Measurements from ENCODE around the gene NFKBIB. TPM values are rescaled to one million over a fixed set of nuclear protein-coding genes. Genes with fewer than 3 reads are reported as not detected.

NFKBIB gene
- total RNA-seq, 1 donor from 2014 or later: 18.0 TPM

- Mint-ChIP-seq H3K27me3 (ENCODE audit: unreplicated experiment) (peaks cover 6% of the 10 kb centered on the region), H3K27ac (ENCODE audit: unreplicated experiment) (no peak overlapping the region), H3K4me1 (ENCODE audit: unreplicated experiment) (peaks cover 5% of the 10 kb centered on the region), H3K9me3 (ENCODE audit: unreplicated experiment) (no peaks in the 10 kb centered on the region), H3K36me3 (ENCODE audit: unreplicated experiment) (no peaks in the 10 kb centered on the region), H3K4me3 (ENCODE audit: unreplicated experiment) (no peak overlapping the region)
- TF ChIP-seq CTCF (IDR thresholded peaks at IDR 0.05): no peak
- DNase-seq (ENCODE audit: extremely low spot score, unreplicated experiment): no peak
These were observed 38.4 kb upstream of the NFKBIB start for GRCh38 chr19:38861368-38861767.

GRCh38 chr19:38862321-38863059, 37.3 kb upstream of the NFKBIB start:
- Mint-ChIP-seq H3K4me1 (ENCODE audit: unreplicated experiment) (peaks cover 5% of the 10 kb centered on the region), H3K9me3 (ENCODE audit: unreplicated experiment) (no peaks in the 10 kb centered on the region), H3K27ac (ENCODE audit: unreplicated experiment) (no peak overlapping the region), H3K4me3 (ENCODE audit: unreplicated experiment) (no peak overlapping the region), H3K36me3 (ENCODE audit: unreplicated experiment) (no peaks in the 10 kb centered on the region), H3K27me3 (ENCODE audit: unreplicated experiment) (peaks cover 4% of the 10 kb centered on the region)
- no peak for TF ChIP-seq CTCF (IDR thresholded peaks at IDR 0.05)
- no peak for DNase-seq (ENCODE audit: extremely low spot score, unreplicated experiment)

- no peak for TF ChIP-seq CTCF (IDR thresholded peaks at IDR 0.05)
- H3K4me3 Mint-ChIP-seq (ENCODE audit: unreplicated experiment): no peak overlapping the region
- no peak overlapping the region for H3K27ac Mint-ChIP-seq (ENCODE audit: unreplicated experiment)
- no peaks in the 10 kb centered on the region for H3K9me3 Mint-ChIP-seq (ENCODE audit: unreplicated experiment)
- H3K4me1 Mint-ChIP-seq (ENCODE audit: unreplicated experiment): peaks cover 10% of the 10 kb centered on the region
- H3K27me3 Mint-ChIP-seq (ENCODE audit: unreplicated experiment): no peaks in the 10 kb centered on the region
- DNase-seq (ENCODE audit: extremely low spot score, unreplicated experiment): no peak
- no peaks in the 10 kb centered on the region for H3K36me3 Mint-ChIP-seq (ENCODE audit: unreplicated experiment)
These were observed 32.5 kb upstream of the NFKBIB start for GRCh38 chr19:38867171-38867780.

GRCh38 chr19:38868551-38868950, 31.2 kb upstream of the NFKBIB start:
- no peak for TF ChIP-seq CTCF (IDR thresholded peaks at IDR 0.05)
- Mint-ChIP-seq H3K27me3 (ENCODE audit: unreplicated experiment) (no peaks in the 10 kb centered on the region), H3K4me1 (ENCODE audit: unreplicated experiment) (peaks cover 8% of the 10 kb centered on the region), H3K27ac (ENCODE audit: unreplicated experiment) (no peak overlapping the region), H3K36me3 (ENCODE audit: unreplicated experiment) (no peaks in the 10 kb centered on the region), H3K4me3 (ENCODE audit: unreplicated experiment) (no peak overlapping the region), H3K9me3 (ENCODE audit: unreplicated experiment) (no peaks in the 10 kb centered on the region)
- no peak for DNase-seq (ENCODE audit: extremely low spot score, unreplicated experiment)

GRCh38 chr19:38869160-38869835, 30.5 kb upstream of the NFKBIB start:
- no peak overlapping the region for H3K27ac Mint-ChIP-seq (ENCODE audit: unreplicated experiment)
- H3K4me1 Mint-ChIP-seq (ENCODE audit: unreplicated experiment): peaks cover 8% of the 10 kb centered on the region
- H3K27me3 Mint-ChIP-seq (ENCODE audit: unreplicated experiment): no peaks in the 10 kb centered on the region
- no peaks in the 10 kb centered on the region for H3K36me3 Mint-ChIP-seq (ENCODE audit: unreplicated experiment)
- H3K4me3 Mint-ChIP-seq (ENCODE audit: unreplicated experiment): peak overlapping the region; percentile 29
- TF ChIP-seq CTCF (IDR thresholded peaks at IDR 0.05): no peak
- H3K9me3 Mint-ChIP-seq (ENCODE audit: unreplicated experiment): no peaks in the 10 kb centered on the region
- DNase-seq (ENCODE audit: extremely low spot score, unreplicated experiment): no peak
